Measurements from ENCODE around the gene SIAH1. TPM values are rescaled to one million over a fixed set of nuclear protein-coding genes. Genes with fewer than 3 reads are reported as not detected.
"Not testable (repeated sequence)": the region's sequence is repeated elsewhere in the genome, so short reads cannot be mapped to it uniquely, and the experiment has no call there.

Gene SIAH1
- total RNA-seq, 1 experiment from 2014 or later, result 29.9 TPM

- TF ChIP-seq HMGXB4 (CRISPR knock-in tag; IDR thresholded peaks at IDR 0.05) (no peak), SMAD3 (CRISPR knock-in tag; IDR thresholded peaks at IDR 0.05; ENCODE audit: borderline replicate concordance) (no peak), TCF7 (CRISPR knock-in tag; IDR thresholded peaks at IDR 0.05; ENCODE audit: low read depth) (no peak), ESRRA (CRISPR knock-in tag; IDR thresholded peaks at IDR 0.05; ENCODE audit: borderline replicate concordance) (no peak), FOXK1 (CRISPR knock-in tag; IDR thresholded peaks at IDR 0.05) (no peak)
- Mint-ChIP-seq H3K4me1 (no peaks in the 10 kb centered on the region), H3K36me3 (0 out of 2 replicates have a peak, but pooled peaks cover 2% of the 10 kb centered on the region), H3K9me3 (peaks cover 3% of the 10 kb centered on the region; the same call in 1 of the 2 replicates), H3K4me3 (no peak overlapping the region), H3K27ac (no peak overlapping the region), H3K27me3 (ENCODE audit: low read depth) (no peaks in the 10 kb centered on the region)
- ChIA-PET POLR2A (no interaction called here), CTCF (no interaction called here)
- DNase-seq (ENCODE audit: low spot score) (no peak), ATAC-seq (no peak)
Measured at GRCh38 chr16:48422537-48422936, 37.3 kb upstream of the SIAH1 start.

- CTCF ChIA-PET, result interaction anchor here (0.6 kb wide), 1 partner anchor 636 kb away, joined by 5 read pairs; no protein-coding TSS in a partner anchor
- no peak for DNase-seq (ENCODE audit: low spot score)
- no peaks in the 10 kb centered on the region for H3K4me1 Mint-ChIP-seq
- ATAC-seq, result no peak
- peaks cover 3% of the 10 kb centered on the region; the same call in 1 of the 2 replicates for H3K9me3 Mint-ChIP-seq
- no peak overlapping the region for H3K4me3 Mint-ChIP-seq
- no peak overlapping the region for H3K27ac Mint-ChIP-seq
- POLR2A ChIA-PET, result no interaction called here
- H3K36me3 Mint-ChIP-seq, result 0 out of 2 replicates have a peak, but pooled peaks cover 4% of the 10 kb centered on the region
- H3K27me3 Mint-ChIP-seq (ENCODE audit: low read depth), result no peaks in the 10 kb centered on the region; the same call in 1 of the 2 replicates
- no peak for TF ChIP-seq PRRX2 (CRISPR knock-in tag; IDR thresholded peaks at IDR 0.05)
- TF ChIP-seq NFE2L1 (CRISPR knock-in tag; IDR thresholded peaks at IDR 0.05), result no peak
- no peak for TF ChIP-seq HMGA2 (CRISPR knock-in tag; IDR thresholded peaks at IDR 0.05)
- no peak for TF ChIP-seq ATF3 (CRISPR knock-in tag; conservative IDR thresholded peaks at IDR 0.05)
- TF ChIP-seq E2F1 (CRISPR knock-in tag; IDR thresholded peaks at IDR 0.05), result no peak
- no peak for TF ChIP-seq PREB (CRISPR knock-in tag; IDR thresholded peaks at IDR 0.05; ENCODE audit: borderline replicate concordance)
- TF ChIP-seq ZNF232 (CRISPR knock-in tag; IDR thresholded peaks at IDR 0.05), result no peak
- TF ChIP-seq KAT7 (CRISPR knock-in tag; IDR thresholded peaks at IDR 0.05; ENCODE audit: borderline replicate concordance), result no peak
- TF ChIP-seq EMX1 (CRISPR knock-in tag; IDR thresholded peaks at IDR 0.05), result no peak
- TF ChIP-seq TCF7 (CRISPR knock-in tag; IDR thresholded peaks at IDR 0.05; ENCODE audit: low read depth), result no peak
Measured at GRCh38 chr16:48421741-48422140, 36.5 kb upstream of the SIAH1 start.

GRCh38 chr16:48420437-48420836 lies 35.2 kb upstream of the SIAH1 start:
- ATAC-seq (no peak), DNase-seq (ENCODE audit: low spot score) (no peak)
- POLR2A ChIA-PET, result no interaction called here
- no peak overlapping the region for H3K4me3 Mint-ChIP-seq
- no peaks in the 10 kb centered on the region for H3K4me1 Mint-ChIP-seq
- H3K27ac Mint-ChIP-seq, result no peak overlapping the region
- H3K9me3 Mint-ChIP-seq, result peaks cover 7% of the 10 kb centered on the region; the same call in 1 of the 2 replicates
- H3K36me3 Mint-ChIP-seq, result peaks cover 12% of the 10 kb centered on the region; the same call in 1 of the 2 replicates
- CTCF ChIA-PET, result interaction anchor here (0.6 to 1.2 kb wide), 2 partner anchors 78 to 86 kb away, joined by 3 to 4 read pairs; no protein-coding TSS in a partner anchor
- no peak for TF ChIP-seq E2F4 (CRISPR knock-in tag; IDR thresholded peaks at IDR 0.05; ENCODE audit: borderline replicate concordance, low read depth)
- TF ChIP-seq ZNF121 (CRISPR knock-in tag; IDR thresholded peaks at IDR 0.05), result peak; percentile 79; the same call in 1 of the 2 replicates
- H3K27me3 Mint-ChIP-seq (ENCODE audit: low read depth), result no peaks in the 10 kb centered on the region; the same call in 1 of the 2 replicates

- H3K27ac Mint-ChIP-seq; H3K4me3 Mint-ChIP-seq; CTCF ChIA-PET; H3K27me3 Mint-ChIP-seq (ENCODE audit: low read depth); POLR2A ChIA-PET; ATAC-seq; H3K4me1 Mint-ChIP-seq; H3K9me3 Mint-ChIP-seq; DNase-seq (ENCODE audit: low spot score): not testable (repeated sequence)
- H3K36me3 Mint-ChIP-seq, result peaks cover 12% of the 10 kb centered on the region; the same call in 1 of the 2 replicates
Measured at GRCh38 chr16:48416617-48417016, 31.4 kb upstream of the SIAH1 start.

All from WTC11 (cell line).